Measurements from ENCODE around the gene POU2F3.

POU2F3 gene

DNA sequence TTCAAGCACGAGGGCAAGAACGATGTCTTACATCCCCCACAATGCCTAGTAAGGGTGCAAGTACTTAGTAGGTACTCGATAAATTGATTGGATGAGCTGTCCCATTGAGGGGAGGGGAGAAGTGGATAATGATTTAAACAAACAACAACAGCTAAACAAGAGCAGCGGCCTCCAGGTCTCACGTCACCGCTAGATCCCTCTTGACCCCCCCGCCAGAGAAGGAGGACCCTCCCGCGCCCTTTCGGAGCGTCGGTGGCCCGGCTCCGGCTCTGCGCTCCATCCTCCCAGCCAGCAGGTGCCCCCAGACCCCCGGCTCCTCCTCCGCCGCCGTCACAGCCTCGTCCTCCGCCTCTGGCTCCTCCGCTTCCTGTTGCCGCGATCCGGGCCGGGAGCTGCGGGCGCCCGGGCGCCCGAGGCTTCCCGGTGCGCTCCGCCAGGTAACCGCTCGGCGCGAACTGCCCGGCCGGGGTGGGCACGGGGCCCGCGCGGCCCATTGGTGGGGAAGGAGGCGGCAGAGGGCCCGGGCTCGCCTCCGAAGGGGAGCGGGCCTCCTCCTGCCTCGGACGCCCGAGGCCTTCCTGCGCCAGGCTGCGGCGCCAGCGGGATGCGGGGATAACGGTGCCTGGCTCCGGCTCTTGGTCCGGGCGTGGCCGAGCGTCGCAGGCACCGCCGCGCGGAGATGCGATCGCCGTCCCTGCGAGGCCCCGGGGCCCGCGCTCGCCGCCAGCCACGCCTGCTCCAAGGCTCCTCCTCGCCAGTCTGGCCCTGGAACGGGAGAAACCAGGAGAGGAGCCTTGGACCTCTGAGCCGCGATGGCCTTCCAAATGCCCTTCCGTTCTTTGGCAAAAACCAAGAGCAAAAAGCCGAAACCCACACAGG, 85.2 kb downstream of the POU2F3 start, which contains the start of gene TLCD5:
Gene TLCD5, plus strand, starts transcription at position 368 of the 879 bp plus-strand sequence. CDS start 2,143 bp downstream, outside the sequence.
- DNase-seq: peak; percentile 83

DNA sequence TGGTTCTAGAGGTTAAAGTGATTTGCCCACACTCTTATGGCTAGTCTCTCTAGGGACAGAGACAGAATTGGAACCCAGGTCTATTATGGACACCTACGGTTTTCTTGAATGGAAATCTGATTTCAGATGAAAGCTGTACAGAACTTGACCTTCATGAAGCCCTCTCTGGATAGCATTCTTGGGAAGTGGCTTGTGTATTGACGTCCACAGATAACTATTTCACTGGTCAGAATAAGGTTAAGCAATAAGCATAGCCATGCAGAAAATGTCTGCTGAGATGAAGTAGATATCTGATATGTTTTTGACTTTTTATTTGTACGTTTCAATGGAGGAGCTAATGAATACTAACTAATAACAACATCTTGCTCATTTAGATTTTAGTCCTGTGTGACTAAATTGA, 86.3 kb downstream of the POU2F3 start:
- DNase-seq: peak; percentile 65

DNA sequence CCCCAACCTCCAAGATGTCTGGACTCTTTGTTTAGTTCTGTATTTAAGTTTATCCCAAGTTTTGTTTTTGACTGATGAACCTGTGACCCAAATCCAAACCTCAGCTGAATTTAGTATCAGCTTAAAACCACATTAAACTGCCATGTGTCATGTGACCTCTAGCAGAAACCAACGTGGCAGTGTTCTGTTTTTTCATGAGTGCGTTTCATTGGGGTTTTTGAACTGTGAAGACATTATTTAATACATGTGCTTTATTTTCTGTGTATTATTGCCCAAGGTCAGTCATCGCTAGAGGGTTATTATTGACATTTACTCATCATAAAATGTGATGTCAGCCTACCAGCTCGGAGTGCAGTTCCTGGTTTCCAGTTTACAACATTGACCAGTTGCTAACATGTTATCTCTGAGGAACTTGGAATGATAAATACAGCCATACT, 86.9 kb downstream of the POU2F3 start:
- DNase-seq: peak; percentile 87

DNA sequence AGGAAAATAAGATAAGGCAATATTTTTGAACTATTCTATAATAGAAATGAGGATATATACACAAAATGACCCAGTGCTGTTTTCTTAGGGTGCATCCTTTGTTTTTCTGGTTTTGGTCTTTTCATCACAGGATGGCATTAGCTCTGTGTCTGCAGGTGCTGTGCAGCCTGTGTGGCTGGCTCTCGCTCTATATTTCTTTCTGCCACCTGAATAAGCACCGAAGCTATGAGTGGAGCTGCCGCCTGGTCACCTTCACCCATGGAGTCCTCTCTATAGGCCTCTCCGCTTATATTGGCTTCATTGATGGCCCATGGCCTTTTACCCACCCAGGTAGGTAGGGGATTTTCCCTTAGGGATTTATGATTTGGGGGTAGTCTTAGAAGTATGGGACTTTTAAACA, 87.4 kb downstream of the POU2F3 start:
- DNase-seq: no peak

DNA sequence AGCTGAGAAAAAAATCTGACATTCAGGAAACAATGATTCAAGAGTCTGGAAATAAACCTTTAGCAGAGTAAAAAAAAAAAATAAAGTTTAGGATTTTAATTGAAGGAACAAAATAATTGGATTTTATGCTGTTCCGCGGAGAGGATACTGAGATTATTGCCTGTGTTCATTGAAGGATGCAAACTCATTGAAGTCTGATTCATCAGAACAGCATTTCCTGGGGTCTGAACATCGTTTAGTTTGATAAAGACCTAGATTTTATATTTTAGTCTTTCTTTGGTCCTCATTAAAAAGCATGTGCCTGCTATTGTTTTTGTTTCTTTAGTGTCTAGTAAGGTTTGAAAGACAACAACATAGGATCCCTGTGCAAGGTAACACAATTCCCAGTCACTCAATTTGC, 89.6 kb downstream of the POU2F3 start:
- no peak for DNase-seq

GRCh38 chr11:120330045-120330444, 90.1 kb downstream of the POU2F3 start:
- peak; percentile 67 for DNase-seq

DNA sequence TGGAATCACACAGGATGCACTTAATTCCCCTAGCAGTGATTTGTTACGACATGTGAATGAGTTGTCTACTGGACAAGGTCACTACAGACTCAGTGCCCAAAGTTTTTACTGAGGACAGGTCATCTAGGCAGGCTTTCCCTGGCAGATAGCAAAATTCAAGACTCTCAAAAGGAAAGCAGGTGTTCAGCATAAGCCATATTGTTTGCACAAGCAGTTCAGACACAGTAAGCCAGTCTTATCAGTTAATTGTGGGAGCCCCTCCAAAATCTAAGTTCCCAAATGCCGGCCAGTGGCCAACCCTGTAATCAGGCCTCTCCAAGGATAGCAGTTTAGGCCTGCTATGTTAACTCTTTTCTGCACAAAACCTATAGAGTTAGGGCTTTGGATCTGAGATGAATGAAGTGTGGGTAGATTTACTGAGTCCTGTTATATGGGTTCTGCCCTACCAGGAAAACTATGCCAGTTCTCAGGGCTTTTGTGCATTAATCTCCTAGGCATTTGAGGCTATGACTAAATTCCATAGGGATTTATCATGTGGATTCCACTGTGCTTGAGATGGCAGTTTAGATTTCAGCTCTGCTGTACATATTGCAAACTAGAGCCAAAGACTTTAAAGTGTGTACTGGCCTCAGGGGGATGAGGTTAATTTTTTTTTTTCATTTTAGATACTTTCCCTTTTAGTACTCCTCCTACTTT, 91.5 kb downstream of the POU2F3 start:
- no peak for DNase-seq

DNA sequence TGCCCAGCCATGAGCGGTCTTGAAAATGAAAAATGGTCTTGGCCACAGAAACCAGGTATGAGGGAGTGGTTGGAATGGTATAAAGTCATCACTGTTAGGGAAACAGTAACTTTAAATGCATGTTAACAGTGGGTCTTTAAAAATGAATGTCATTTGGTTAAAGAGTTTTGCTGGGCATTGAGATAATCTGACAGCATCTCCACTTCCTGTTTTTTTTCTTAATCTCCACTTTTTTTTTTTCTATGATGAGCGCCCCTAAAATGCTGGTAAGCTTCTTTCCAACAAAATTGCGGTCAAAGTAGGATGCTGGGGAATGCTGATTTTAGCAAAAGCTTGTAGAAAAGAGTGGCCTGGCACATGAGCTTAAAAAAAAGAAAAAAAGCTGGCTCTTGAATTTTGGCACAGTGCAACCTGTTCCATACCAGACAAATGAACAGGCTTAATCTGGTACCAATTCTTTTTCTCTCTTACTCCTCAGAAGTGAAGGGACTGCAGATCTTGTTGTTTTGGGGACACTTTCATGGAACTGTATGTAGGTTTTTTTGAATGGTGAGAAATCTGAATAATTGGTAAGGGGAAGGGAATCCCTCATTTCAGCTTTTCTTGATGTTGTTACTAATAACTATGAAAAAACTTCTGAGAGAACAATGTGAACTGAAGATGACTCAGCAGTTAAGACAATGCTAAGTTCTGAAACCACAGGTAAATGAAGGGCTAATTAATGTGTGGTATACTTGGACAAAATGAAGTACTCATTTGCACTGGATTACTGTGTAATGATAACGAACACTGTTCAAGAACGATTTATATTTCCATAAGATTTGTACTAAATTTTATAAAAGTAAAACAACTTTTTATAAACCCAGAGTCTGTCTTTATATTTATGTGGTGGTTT, 93.1 kb downstream of the POU2F3 start:
- peak; percentile 52 for DNase-seq

- DNase-seq: no peak
Observed at GRCh38 chr11:120333801-120334200, 93.9 kb downstream of the POU2F3 start.

- no peak for DNase-seq
Observed at GRCh38 chr11:120334332-120334731, 94.4 kb downstream of the POU2F3 start.

- peak; percentile 97 for DNase-seq
Observed at GRCh38 chr11:120334894-120335462, 95.0 kb downstream of the POU2F3 start.

GRCh38 chr11:120335556-120335907, 95.6 kb downstream of the POU2F3 start:
- no peak for DNase-seq

DNA sequence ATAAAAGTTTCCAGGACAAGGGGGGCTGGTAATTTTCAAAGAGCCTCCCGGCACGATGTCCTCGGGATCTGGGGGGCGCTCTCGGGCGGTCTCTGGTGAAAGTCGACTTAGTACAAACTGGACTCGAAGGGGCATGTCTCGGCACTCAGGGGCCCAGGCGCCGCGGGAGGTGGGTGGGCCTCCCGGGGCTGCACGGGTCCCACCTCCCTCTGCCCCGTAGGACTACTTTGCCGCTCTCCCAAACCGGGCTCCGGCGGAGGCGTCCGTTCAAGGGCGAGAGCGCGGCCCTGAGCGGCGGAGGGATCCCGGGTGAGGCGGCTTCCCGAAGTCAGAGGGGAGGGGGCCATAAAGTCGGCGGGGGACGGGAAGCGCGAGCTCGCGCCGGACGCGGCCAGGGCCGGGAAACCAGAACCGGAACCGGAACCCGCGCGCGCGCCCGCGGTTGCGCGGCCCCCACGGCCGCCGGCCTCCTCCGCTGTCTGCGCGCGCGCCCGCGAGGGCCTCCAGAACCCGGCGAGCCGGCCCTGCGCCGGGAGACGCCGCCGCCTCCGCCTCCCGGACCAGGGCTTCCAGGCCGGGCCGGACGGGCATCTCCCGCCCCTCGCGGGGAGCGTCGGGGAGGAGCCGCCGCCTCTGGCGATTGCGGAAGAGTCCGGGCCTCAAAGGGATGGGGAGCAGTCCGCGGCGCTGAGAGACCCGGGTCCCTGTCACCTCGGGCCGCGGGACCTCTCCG, 96.1 kb downstream of the POU2F3 start, which contains the start of gene ARHGEF12:
Gene ARHGEF12, plus strand, starts transcription at position 506 of the 733 bp plus-strand sequence. CDS start 831 bp downstream, outside the sequence.
- DNase-seq: peak; percentile 97

DNA sequence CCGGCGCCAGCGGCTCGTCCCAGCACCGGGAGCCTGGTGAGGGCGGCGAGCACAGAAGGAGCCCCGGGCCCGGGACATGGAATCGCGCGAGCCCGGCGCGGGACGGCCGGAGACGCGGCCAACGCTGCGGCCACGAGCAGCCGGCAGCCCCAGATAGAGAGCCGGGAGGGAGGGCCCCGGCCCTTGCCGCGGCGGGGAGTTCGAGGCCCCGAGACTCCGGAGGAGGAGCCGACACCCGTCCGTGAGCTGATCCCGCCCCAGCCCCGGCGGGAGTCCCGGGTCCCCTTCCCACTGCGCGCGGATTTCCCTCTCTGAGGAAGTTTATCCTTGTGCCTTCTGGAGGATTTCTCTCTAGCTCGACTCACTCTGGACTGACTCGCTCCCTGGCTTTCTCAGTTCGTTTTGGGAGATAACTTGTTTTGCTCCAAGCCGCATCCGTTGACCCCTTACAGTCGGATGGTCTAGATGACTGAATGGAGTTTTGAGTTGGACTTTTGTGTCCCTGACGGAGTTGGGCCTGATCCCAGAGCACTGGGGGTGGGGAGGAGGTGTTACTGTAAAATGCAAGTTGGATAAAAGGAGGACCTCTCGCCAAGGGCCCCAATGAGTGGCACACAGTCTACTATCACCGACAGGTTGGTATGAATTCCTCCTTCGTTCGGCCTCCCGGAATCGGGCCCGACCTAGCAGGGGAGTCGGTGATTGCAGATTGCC, 96.9 kb downstream of the POU2F3 start:
- peak; percentile 85 for DNase-seq

DNA sequence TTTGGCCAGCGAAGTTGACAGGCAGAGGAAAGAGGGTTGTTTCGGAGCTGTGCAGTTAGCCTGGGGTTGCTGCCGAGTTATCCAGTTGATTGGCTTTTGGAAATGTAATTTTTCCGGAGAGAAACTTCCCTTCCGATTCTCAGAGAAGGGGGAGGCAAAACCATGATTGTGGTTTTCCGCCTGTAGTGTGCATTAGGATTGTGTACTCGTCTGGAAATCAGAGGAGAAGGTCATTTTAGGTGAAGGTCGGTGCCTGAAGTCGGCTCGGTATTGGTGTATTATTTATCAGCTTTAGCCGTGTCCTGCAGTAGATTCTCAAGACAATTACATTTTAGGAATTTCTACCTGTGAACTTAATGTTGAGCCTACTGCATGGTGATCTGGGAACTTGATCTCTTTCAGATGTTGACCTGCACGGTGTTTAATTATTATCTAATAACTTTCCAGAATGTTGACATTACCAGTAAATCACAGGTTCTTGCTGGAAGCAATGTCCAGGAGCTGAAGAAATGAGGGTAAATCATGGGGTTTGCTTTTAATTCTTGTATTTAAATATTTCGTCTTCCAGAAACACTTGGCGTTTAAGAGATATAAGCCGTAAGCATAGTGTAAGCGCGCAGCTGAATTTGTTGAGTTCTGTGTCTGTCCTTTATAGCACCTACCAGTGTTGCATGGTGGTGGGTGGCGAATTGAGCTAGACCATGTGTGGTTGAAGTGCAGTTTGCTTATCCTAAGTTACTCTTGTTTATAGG, 97.6 kb downstream of the POU2F3 start:
- DNase-seq: peak; percentile 70

DNA sequence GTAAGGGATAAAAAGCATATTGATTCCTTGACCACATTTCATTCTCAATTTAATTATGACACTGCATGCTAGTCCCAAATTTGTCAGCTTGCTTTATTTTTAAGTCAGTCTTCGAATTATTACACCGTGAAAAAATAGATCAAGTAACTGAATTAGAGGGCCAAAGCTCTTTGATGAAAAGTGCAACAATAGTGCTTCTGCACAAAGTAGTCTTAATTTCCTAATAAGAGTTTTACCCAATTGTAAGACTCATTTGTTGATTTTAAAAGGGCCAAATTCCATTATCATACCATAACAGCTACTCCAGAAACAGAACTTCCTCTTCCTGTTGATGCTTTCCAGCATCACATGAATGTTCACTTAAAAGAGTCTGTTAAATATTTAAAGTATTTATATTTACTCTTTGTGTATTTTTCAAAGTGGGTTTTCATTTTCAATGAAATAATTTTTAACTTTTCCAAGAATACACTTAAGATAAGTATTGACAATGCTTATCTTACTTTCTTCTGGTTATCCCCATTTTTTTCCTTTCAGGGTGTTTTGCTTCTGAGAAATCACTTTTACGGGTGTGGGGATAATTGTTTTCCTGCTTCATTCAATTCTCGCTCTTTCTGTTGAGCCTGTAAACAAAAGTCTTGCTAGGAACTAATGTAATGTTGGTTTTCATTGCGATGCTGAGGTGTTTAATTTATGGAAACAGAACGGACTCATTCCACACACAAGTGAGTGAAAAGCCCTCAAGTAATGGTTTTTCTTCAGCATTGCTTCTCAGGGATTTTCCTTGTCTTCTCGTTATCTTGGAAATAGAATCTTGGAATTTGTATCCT, 98.4 kb downstream of the POU2F3 start:
- DNase-seq: peak; percentile 78

- DNase-seq: peak; percentile 99
Observed at GRCh38 chr11:120339394-120339890, 99.5 kb downstream of the POU2F3 start.

- DNase-seq: no peak
Observed at GRCh38 chr11:120340529-120340928, 100.6 kb downstream of the POU2F3 start.

DNA sequence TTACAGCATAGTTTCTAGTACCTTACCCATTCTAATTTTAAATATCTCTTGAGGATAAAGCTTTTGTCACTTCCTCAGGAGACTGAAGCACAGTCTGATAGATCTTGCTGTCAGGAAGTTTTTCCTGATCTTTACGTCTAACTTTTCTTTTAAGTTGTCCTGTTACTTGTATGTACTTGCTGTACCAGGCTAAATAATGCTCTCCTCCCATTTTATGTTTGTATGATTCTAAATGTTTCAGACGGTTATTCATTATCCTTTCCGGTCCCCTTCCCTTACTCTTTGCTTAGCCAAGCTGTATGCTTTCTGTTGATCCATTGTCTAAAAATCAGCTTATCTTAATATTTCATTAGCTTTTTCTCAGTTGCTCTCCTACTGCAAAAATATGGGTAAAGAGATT, 102.3 kb downstream of the POU2F3 start:
- peak; percentile 41 for DNase-seq
